Measurements from ENCODE around the gene GPRIN2.

DNA sequence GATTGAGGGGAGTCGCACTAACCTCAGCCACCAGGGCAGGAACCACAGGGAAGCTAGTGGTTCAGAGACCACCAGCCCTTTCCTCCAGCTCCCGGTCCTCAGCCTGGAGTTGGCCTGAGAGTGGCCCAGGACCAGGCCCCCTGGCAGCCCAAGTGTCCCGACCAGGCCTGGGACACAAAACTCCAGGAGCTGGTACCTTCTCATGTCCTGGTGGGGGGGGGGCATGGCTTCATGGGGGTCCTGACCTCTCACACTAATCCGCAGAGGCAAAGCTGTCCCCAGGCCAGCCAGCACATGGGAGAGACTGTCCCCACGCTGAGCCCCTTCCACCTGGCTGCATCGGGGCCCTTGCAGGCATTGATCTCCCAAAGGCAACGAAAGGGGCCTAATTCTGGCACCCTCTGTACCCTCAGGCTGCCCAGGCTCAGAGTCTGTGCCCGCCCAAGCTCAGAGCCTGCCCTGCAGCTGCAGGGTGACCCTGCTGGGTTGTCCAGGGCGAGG is 28.2 kb downstream of the GPRIN2 start:
- TF ChIP-seq, protein P1, sequence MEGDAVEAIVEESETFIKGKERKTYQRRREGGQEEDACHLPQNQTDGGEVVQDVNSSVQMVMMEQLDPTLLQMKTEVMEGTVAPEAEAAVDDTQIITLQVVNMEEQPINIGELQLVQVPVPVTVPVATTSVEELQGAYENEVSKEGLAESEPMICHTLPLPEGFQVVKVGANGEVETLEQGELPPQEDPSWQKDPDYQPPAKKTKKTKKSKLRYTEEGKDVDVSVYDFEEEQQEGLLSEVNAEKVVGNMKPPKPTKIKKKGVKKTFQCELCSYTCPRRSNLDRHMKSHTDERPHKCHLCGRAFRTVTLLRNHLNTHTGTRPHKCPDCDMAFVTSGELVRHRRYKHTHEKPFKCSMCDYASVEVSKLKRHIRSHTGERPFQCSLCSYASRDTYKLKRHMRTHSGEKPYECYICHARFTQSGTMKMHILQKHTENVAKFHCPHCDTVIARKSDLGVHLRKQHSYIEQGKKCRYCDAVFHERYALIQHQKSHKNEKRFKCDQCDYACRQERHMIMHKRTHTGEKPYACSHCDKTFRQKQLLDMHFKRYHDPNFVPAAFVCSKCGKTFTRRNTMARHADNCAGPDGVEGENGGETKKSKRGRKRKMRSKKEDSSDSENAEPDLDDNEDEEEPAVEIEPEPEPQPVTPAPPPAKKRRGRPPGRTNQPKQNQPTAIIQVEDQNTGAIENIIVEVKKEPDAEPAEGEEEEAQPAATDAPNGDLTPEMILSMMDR (IDR thresholded peaks at IDR 0.05): no peak
- no peak for TF ChIP-seq EP300 (IDR thresholded peaks at IDR 0.05)
